Measurements from ENCODE around the gene SPATA20.

Gene SPATA20

GRCh38 chr17:50589095-50589705, 42.2 kb downstream of the SPATA20 start:
- no peaks in the 10 kb centered on the region for H3F3A ChIP-seq (ENCODE audit: insufficient read depth, low read length)
- no peak overlapping the region for H3K27ac ChIP-seq (ENCODE audit: low read length)
- H3K79me2 ChIP-seq (ENCODE audit: low read length) = no peaks in the 10 kb centered on the region
- H3K4me1 ChIP-seq (ENCODE audit: low read length) = no peaks in the 10 kb centered on the region
- H3K4me3 ChIP-seq (ENCODE audit: low read length) = no peak overlapping the region
- no peaks in the 10 kb centered on the region for H3K9me3 ChIP-seq (replicated peaks; ENCODE audit: insufficient read depth, low read length)
- H3K9ac ChIP-seq (ENCODE audit: low read length) = no peak overlapping the region
- H3K36me3 ChIP-seq (replicated peaks; ENCODE audit: insufficient read depth, low read length) = no peaks in the 10 kb centered on the region
- peaks cover 82% of the 10 kb centered on the region for H3K27me3 ChIP-seq (replicated peaks; ENCODE audit: insufficient read depth, low read length)
- H4K20me1 ChIP-seq (ENCODE audit: insufficient read depth, low read length) = no peaks in the 10 kb centered on the region
- H2AFZ ChIP-seq (ENCODE audit: low read length) = no peak overlapping the region
- TF ChIP-seq EZH2phosphoT487 (IDR thresholded peaks at IDR 0.05; ENCODE audit: low read length) (no peak), CTCF (IDR thresholded peaks at IDR 0.05; ENCODE audit: low read length) (no peak), EZH2 (optimal IDR thresholded peaks at IDR 0.05; ENCODE audit: low read depth, low read length) (no peak)
- H3K4me2 ChIP-seq (ENCODE audit: low read depth, low read length) = no peak overlapping the region
- DNase-seq = no peak
- H3K9me2 ChIP-seq (replicated peaks; ENCODE audit: insufficient read depth, low read length) = no peaks in the 10 kb centered on the region

GRCh38 chr17:50590946-50591737, 44.2 kb downstream of the SPATA20 start:
- no peak overlapping the region for H3K4me3 ChIP-seq (ENCODE audit: low read length)
- no peak for DNase-seq
- H3F3A ChIP-seq (ENCODE audit: insufficient read depth, low read length) = no peaks in the 10 kb centered on the region
- H3K9me3 ChIP-seq (replicated peaks; ENCODE audit: insufficient read depth, low read length) = no peaks in the 10 kb centered on the region
- peaks cover 84% of the 10 kb centered on the region for H3K27me3 ChIP-seq (replicated peaks; ENCODE audit: insufficient read depth, low read length)
- TF ChIP-seq CTCF (IDR thresholded peaks at IDR 0.05; ENCODE audit: low read length) = no peak
- no peak for TF ChIP-seq EZH2 (optimal IDR thresholded peaks at IDR 0.05; ENCODE audit: low read depth, low read length)
- TF ChIP-seq EZH2phosphoT487 (IDR thresholded peaks at IDR 0.05; ENCODE audit: low read length) = no peak
- no peak overlapping the region for H3K27ac ChIP-seq (ENCODE audit: low read length)
- no peaks in the 10 kb centered on the region for H3K36me3 ChIP-seq (replicated peaks; ENCODE audit: insufficient read depth, low read length)
- H3K4me1 ChIP-seq (ENCODE audit: low read length) = no peaks in the 10 kb centered on the region
- no peak overlapping the region for H3K9ac ChIP-seq (ENCODE audit: low read length)
- no peak overlapping the region for H2AFZ ChIP-seq (ENCODE audit: low read length)
- H3K9me2 ChIP-seq (replicated peaks; ENCODE audit: insufficient read depth, low read length) = no peaks in the 10 kb centered on the region
- no peak overlapping the region for H3K4me2 ChIP-seq (ENCODE audit: low read depth, low read length)
- no peaks in the 10 kb centered on the region for H3K79me2 ChIP-seq (ENCODE audit: low read length)
- H4K20me1 ChIP-seq (ENCODE audit: insufficient read depth, low read length) = no peaks in the 10 kb centered on the region

GRCh38 chr17:50593321-50593720, 46.3 kb downstream of the SPATA20 start:
- no peak overlapping the region for H3K4me3 ChIP-seq (ENCODE audit: low read length)
- H3F3A ChIP-seq (ENCODE audit: insufficient read depth, low read length) = no peaks in the 10 kb centered on the region
- no peaks in the 10 kb centered on the region for H3K79me2 ChIP-seq (ENCODE audit: low read length)
- no peaks in the 10 kb centered on the region for H3K9me3 ChIP-seq (replicated peaks; ENCODE audit: insufficient read depth, low read length)
- H3K4me1 ChIP-seq (ENCODE audit: low read length) = no peaks in the 10 kb centered on the region
- H3K9ac ChIP-seq (ENCODE audit: low read length) = no peak overlapping the region
- no peaks in the 10 kb centered on the region for H3K9me2 ChIP-seq (replicated peaks; ENCODE audit: insufficient read depth, low read length)
- H3K4me2 ChIP-seq (ENCODE audit: low read depth, low read length) = no peak overlapping the region
- TF ChIP-seq CTCF (IDR thresholded peaks at IDR 0.05; ENCODE audit: low read length) (no peak), EZH2 (optimal IDR thresholded peaks at IDR 0.05; ENCODE audit: low read depth, low read length) (no peak), EZH2phosphoT487 (IDR thresholded peaks at IDR 0.05; ENCODE audit: low read length) (no peak)
- H4K20me1 ChIP-seq (ENCODE audit: insufficient read depth, low read length) = no peaks in the 10 kb centered on the region
- DNase-seq = no peak
- no peak overlapping the region for H2AFZ ChIP-seq (ENCODE audit: low read length)
- peaks cover 76% of the 10 kb centered on the region for H3K27me3 ChIP-seq (replicated peaks; ENCODE audit: insufficient read depth, low read length)
- H3K27ac ChIP-seq (ENCODE audit: low read length) = no peak overlapping the region
- H3K36me3 ChIP-seq (replicated peaks; ENCODE audit: insufficient read depth, low read length) = no peaks in the 10 kb centered on the region

Measured in MM.1S (cell line).